GM12878 (cell line): ENCODE data around the gene CFAP91. TPM values are rescaled to one million over a fixed set of nuclear protein-coding genes. Genes with fewer than 3 reads are reported as not detected.
A peak's percentile ranks its signal among the peaks of the same experiment; 100 is the strongest.

Experiments used
- ATAC-seq: fragments of 200-7000 bp; cut with Tn5 transposase; 3 replicates; pipeline ENCODE4 v1.9.1; 2020; ENCODE audit warnings: mild to moderate bottlenecking, moderate library complexity
- BruUV-seq: library from RNA; stranded (reverse); fragments of 400-500 nt; replicated peaks from 2 replicates; lab custom pipeline; 2021; lab: Mats Ljungman, UMichigan
- CTCF ChIA-PET: fragments of 300-600 bp; sonication (Branson Sonifier 250); formaldehyde crosslinking; extraction: SDS; loops from one replicate; lab custom pipeline; 2021; ENCODE audit warnings: inconsistent platforms; lab: Yijun Ruan, JAX
- POLR2A ChIA-PET: fragments of 350-600 bp; formaldehyde crosslinking; extraction: SDS; loops from one replicate; lab custom pipeline; 2021; ENCODE audit warnings: inconsistent platforms; lab: Charles Lee
- RAD21 ChIA-PET: fragments of 300-600 bp; sonication (Branson Sonifier 250); formaldehyde crosslinking; loops from one replicate; lab custom pipeline; 2023; ENCODE audit warnings: antibody characterized with exemption; ENCODE audit not compliant: unreplicated experiment; lab: Charles Lee
- SMC1A ChIA-PET: fragments of 300-600 bp; sonication (Branson Sonifier 250); formaldehyde crosslinking; loops from one replicate; lab custom pipeline; 2023; ENCODE audit not compliant: unreplicated experiment, uncharacterized antibody; lab: Charles Lee
- DNase-seq: peaks from one replicate; pipeline ENCODE4 v3.0.0-alpha.2; 2011; ENCODE audit warnings: low read depth, low spot score
- FAIRE-seq: peaks from 3 replicates; lab custom pipeline; 2011; peaks lifted over from hg19 to GRCh38; lab: Jason Lieb, UNC
- H2AFZ ChIP-seq: 2 replicates; pipeline ENCODE4 v1.6.0; 2011; ENCODE audit warnings: low read depth, low read length, control low read depth; ENCODE audit not compliant: control insufficient read depth
- H3K27ac ChIP-seq: 2 replicates; pipeline ENCODE4 v1.5.1; 2011; ENCODE audit warnings: control low read depth; ENCODE audit not compliant: control insufficient read depth, insufficient read depth
- H3K27me3 ChIP-seq, 2 experiments: replicated peaks in 1 of 2; 2 replicates each; pipeline versions ENCODE4 v1.6.0 to v1.6.1; 2011; ENCODE audit warnings: low read length in 1 of 2; ENCODE audit not compliant: control insufficient read depth in 2 of 2, insufficient read depth in 2 of 2
- H3K36me3 ChIP-seq, 2 experiments: 2 replicates each; pipeline ENCODE4 v1.5.1; 2011; ENCODE audit warnings: low read length in 1 of 2; ENCODE audit not compliant: control insufficient read depth in 2 of 2, insufficient read depth in 2 of 2
- H3K4me1 ChIP-seq: 2 replicates; pipeline ENCODE4 v1.6.1; 2011; ENCODE audit warnings: mild to moderate bottlenecking, low read length, moderate library complexity, mixed read lengths; ENCODE audit not compliant: control insufficient read depth, insufficient read depth
- H3K4me2 ChIP-seq: 2 replicates; pipeline ENCODE4 v1.6.0; 2011; ENCODE audit warnings: control low read depth; ENCODE audit not compliant: control insufficient read depth, insufficient read depth
- H3K4me3 ChIP-seq: fragments of 200-600 bp; sonication (generic); 2 replicates; pipeline ENCODE4 v1.5.1; 2016
- H3K79me2 ChIP-seq: 2 replicates; pipeline ENCODE4 v1.6.0; 2011; ENCODE audit warnings: low read length; ENCODE audit not compliant: control insufficient read depth, insufficient read depth
- H3K9ac ChIP-seq: 2 replicates; pipeline ENCODE4 v1.8.0; 2011; ENCODE audit warnings: low read length, control low read depth, mixed read lengths; ENCODE audit not compliant: control insufficient read depth, insufficient read depth
- H3K9me3 ChIP-seq: replicated peaks from 3 replicates; pipeline ENCODE4 v1.5.1; 2011; ENCODE audit warnings: mild to moderate bottlenecking, low read length; ENCODE audit not compliant: control insufficient read depth, insufficient read depth
- H4K20me1 ChIP-seq: 2 replicates; pipeline ENCODE4 v1.6.0; 2011; ENCODE audit not compliant: control insufficient read depth, insufficient read depth
- CEBPZ ChIP-seq: fragments of 150-350 bp; IDR thresholded peaks from 2 replicates; pipeline ENCODE4 v1.6.1; 2016; ENCODE audit warnings: low read depth, low read length
- MYC ChIP-seq: IDR thresholded peaks from 2 replicates; pipeline ENCODE4 v1.6.1; 2011; ENCODE audit warnings: mild to moderate bottlenecking, low read length, moderate library complexity, inconsistent platforms; ENCODE audit not compliant: insufficient read depth, insufficient replicate concordance, insufficient read length, severe bottlenecking
- NBN ChIP-seq: fragments of 450-650 bp; IDR thresholded peaks from 2 replicates; pipeline ENCODE4 v1.6.1; 2016
- PAX8 ChIP-seq: fragments of 450-650 bp; IDR thresholded peaks from 2 replicates; pipeline ENCODE4 v1.6.1; 2017; ENCODE audit warnings: mild to moderate bottlenecking, moderate library complexity
- RBBP5 ChIP-seq: fragments of 200-600 bp; sonication (generic); conservative IDR thresholded peaks from 2 replicates; pipeline ENCODE4 v1.6.1; 2016
- SMC3 ChIP-seq: IDR thresholded peaks from 2 replicates; pipeline ENCODE4 v1.6.1; 2011; ENCODE audit warnings: low read length, improper control_type of control experiment, borderline replicate concordance
- SP1 ChIP-seq: IDR thresholded peaks from one replicate; pipeline ENCODE4 v1.6.1; 2011; ENCODE audit warnings: low read depth, low read length
- TARDBP ChIP-seq: IDR thresholded peaks from 2 replicates; pipeline ENCODE4 v1.6.1; 2016; ENCODE audit warnings: borderline replicate concordance
- WGBS: methylation state at CpG from one replicate; pipeline ENCODE4 v1.1.6; 2016; ENCODE audit warnings: low lambda C conversion rate; ENCODE audit not compliant: insufficient replicate concordance, insufficient coverage; ENCODE audit errors: missing lambda C conversion rate; 5-methylcytosine and 5-hydroxymethylcytosine counted together
- in situ Hi-C: fragments of 300-500 bp; cut with MboI; formaldehyde crosslinking; loops from 9 replicates; pipeline ENCODE4 v1.14.3; 2018; ENCODE audit warnings: mixed read lengths
- intact Hi-C: fragments of 100-400 bp; cut with micrococcal nuclease; formaldehyde crosslinking; loops from one replicate; pipeline ENCODE4 v1.14.2; 2022; ENCODE audit not compliant: unreplicated experiment
- polyA plus RNA-seq, 11 experiments: library from polyadenylated mRNA; depleted of rRNA in 4 of 11; unstranded in 6 of 11; stranded (reverse) in 5 of 11; fragments of >200 nt; fragmentation: Nextera tagmentation in 4 of 11; fragmentation: Illumina TruSeq in 1 of 11; extraction: Ambion mirVana in 4 of 11; extraction: Trizol in 1 of 11; gene quantifications; 1 replicate in 1 of 11; 2 replicates in 10 of 11; pipeline versions ENCODE4 v1.2.1 to v1.2.3, GENCODE V29; 2011 to 2016; ENCODE audit warnings: inconsistent platforms in 2 of 11, missing spikeins in 2 of 11, low read depth in 1 of 11
- total RNA-seq, 4 experiments: library from RNA; depleted of rRNA in 3 of 4; stranded (reverse); fragments of >200 nt in 3 of 4; fragmentation: Illumina TruSeq in 1 of 4; extraction: Trizol in 1 of 4; gene quantifications; 2 replicates each; pipeline versions ENCODE4 v1.2.1 to v1.2.3, GENCODE V29; 2013 to 2021

Gene CFAP91
- total and polyA plus RNA-seq, 10 of the 15 experiments (the other 5 are each of a cell fraction or from before 2014, with no cell fraction given), result 0.03 to 2.2 (median 0.92) TPM

GRCh38 chr3:119681279-119681678 is 21.5 kb upstream of the CFAP91 start (continued):
- TF ChIP-seq MYC (no peak), SMC3 (peak; percentile 93), RBBP5 (no peak), SP1 (no peak)
- TF ChIP-seq, all 136 proteins: peak for 5

- in situ Hi-C loops, result loop anchor here (10.0 to 25.0 kb wide), 2 partner anchors 396 to 539 kb away; partner anchors contain the start of genes ARHGAP31 and TEX55
- 0% methylated on average over 1 of the region's 1 CpG for WGBS
Measured at GRCh38 chr3:119683421-119683820, 19.4 kb upstream of the CFAP91 start.

More at GRCh38 chr3:119683421-119683820, 19.4 kb upstream of the CFAP91 start:
- Histone ChIP-seq H2AFZ (no peak overlapping the region), H3K4me2 (no peak overlapping the region), H3K79me2 (no peaks in the 10 kb centered on the region), H3K9me3 (no peaks in the 10 kb centered on the region; the same call in 2 of the 3 replicates), H3K27me3 (no peaks in the 10 kb centered on the region), H3K27ac (no peak overlapping the region), H3K4me1 (peaks cover 3% of the 10 kb centered on the region; the same call in 1 of the 2 replicates), H3K9ac (no peak overlapping the region), H3K36me3 (no peaks in the 10 kb centered on the region), H4K20me1 (no peaks in the 10 kb centered on the region), H3K4me3 (no peak overlapping the region)
- BruUV-seq, result no TSS peak
- POLR2A ChIA-PET, result no interaction called here
- intact Hi-C loops, result no loop called here
- DNase-seq (no peak), FAIRE-seq (no peak), ATAC-seq (no peak)
- RAD21 ChIA-PET, result interaction anchor here (1.2 to 7.7 kb wide), 3 partner anchors 63 to 734 kb away, joined by 3 to 158 read pairs (median 3); no protein-coding TSS in a partner anchor
- SMC1A ChIA-PET, result interaction anchor here (0.9 to 14.0 kb wide), 8 partner anchors 10 to 800 kb away, joined by 3 to 329 read pairs (median 43); partner anchors contain the start of genes CD80 and TMEM39A
- no peak for TF ChIP-seq CEBPZ
- no peak for TF ChIP-seq NBN
- TF ChIP-seq TARDBP, result no peak
- no peak for TF ChIP-seq PAX8
- CTCF ChIA-PET, result interaction anchor here (1.2 to 12.2 kb wide), 6 partner anchors 11 to 799 kb away, joined by 5 to 296 read pairs (median 68); partner anchors contain the start of genes B4GALT4, CD80 and TIMMDC1
